Stimulated activated CD4-positive, alpha-beta T cell treated with anti-CD3 and anti-CD28 coated beads, Interleukin-12 subunit alpha, Interleukin-12 subunit beta, amount 100 ng/mL, for 48 hours (primary cell): Measurements from ENCODE around the gene ZNF142.

Experiments used
- DNase-seq, 3 donors: peaks; one replicate each; pipeline ENCODE4 v3.0.0-alpha.2; 2020; ENCODE audit warnings: low read depth in 2 of 3, low spot score in 1 of 3

Gene ZNF142

GRCh38 chr2:218659258-218659987, at the start of gene ZNF142, which contains the start of gene BCS1L:
ZNF142 (minus strand) TSS chr2:218659623; CDS start chr2:218656429, 3,194 bp downstream.
BCS1L (plus strand) TSS chr2:218659683; CDS start chr2:218660988, 1,305 bp downstream.
- DNase-seq = peak; percentile 92 to 94 (median 94)

- DNase-seq = no peak
These were observed 48.7 kb upstream of the ZNF142 start for GRCh38 chr2:218708086-218708485.

GRCh38 chr2:218703341-218703740, 43.9 kb upstream of the ZNF142 start:
- DNase-seq = no peak

- no peak for DNase-seq
These were observed 42.4 kb upstream of the ZNF142 start for GRCh38 chr2:218701806-218702205.

GRCh38 chr2:218698885-218699284, 39.5 kb upstream of the ZNF142 start:
- no peak for DNase-seq

GRCh38 chr2:218694405-218695145, 35.2 kb upstream of the ZNF142 start:
- no peak for DNase-seq

GRCh38 chr2:218691234-218691633, 31.8 kb upstream of the ZNF142 start:
- DNase-seq = no peak

- peak in 1 of 3 donors; percentile 13 for DNase-seq
These were observed 28.1 kb upstream of the ZNF142 start for GRCh38 chr2:218687400-218688060.

GRCh38 chr2:218680061-218680460, 20.6 kb upstream of the ZNF142 start:
- no peak for DNase-seq

GRCh38 chr2:218679119-218679518, 19.7 kb upstream of the ZNF142 start:
- DNase-seq = no peak

GRCh38 chr2:218671654-218672566, 12.5 kb upstream of the ZNF142 start, which contains the start of the genes RNF25 and STK36:
RNF25 (minus strand) TSS chr2:218672002; CDS start chr2:218671970, 32 bp downstream.
STK36 (plus strand) TSS chr2:218672086; CDS start chr2:218672830, 744 bp downstream.
- peak; percentile 71 to 79 (median 74) for DNase-seq

GRCh38 chr2:218671097-218671653, 11.8 kb upstream of the ZNF142 start:
- DNase-seq = no peak

- no peak for DNase-seq
These were observed 5.2 kb upstream of the ZNF142 start for GRCh38 chr2:218664653-218665052.

- DNase-seq = no peak
These were observed 4.5 kb upstream of the ZNF142 start for GRCh38 chr2:218663901-218664300.

- no peak for DNase-seq
These were observed 3.4 kb upstream of the ZNF142 start for GRCh38 chr2:218662827-218663226.

- DNase-seq = no peak
These were observed 3.0 kb upstream of the ZNF142 start for GRCh38 chr2:218662377-218662776.

GRCh38 chr2:218659988-218660358, 550 bp upstream of the ZNF142 start:
- DNase-seq = no peak

GRCh38 chr2:218658671-218659257, 659 bp downstream of the ZNF142 start:
- peak; percentile 26 to 39 (median 36) for DNase-seq

GRCh38 chr2:218655751-218656150, 3.7 kb downstream of the ZNF142 start:
- no peak for DNase-seq

GRCh38 chr2:218648787-218649100, 10.7 kb downstream of the ZNF142 start:
- no peak for DNase-seq
